Endothelial cell of umbilical vein (primary cell): ENCODE data around the gene DNAJC6. TPM values are rescaled to one million over a fixed set of nuclear protein-coding genes. Genes with fewer than 3 reads are reported as not detected.

Experiments used
- BruUV-seq: library from RNA; stranded (reverse); fragments of 400-500 nt; replicated peaks from 2 replicates; lab custom pipeline; 2021; lab: Mats Ljungman, UMichigan
- CTCF ChIA-PET: fragments of 300-600, 350-600 bp; sonication (Branson Sonifier 250); formaldehyde crosslinking; loops from one replicate; lab custom pipeline; 2021; ENCODE audit warnings: antibody characterized with exemption, inconsistent platforms; lab: Charles Lee
- POLR2A ChIA-PET: fragments of 300-600, 350-600 bp; sonication (Branson Sonifier 250); formaldehyde crosslinking; loops from one replicate; lab custom pipeline; 2021; ENCODE audit warnings: antibody characterized with exemption, inconsistent platforms; lab: Charles Lee
- DNase-seq: peaks from one replicate; pipeline ENCODE4 v3.0.0-alpha.2; 2011; ENCODE audit warnings: low read depth, low spot score
- FAIRE-seq: peaks from 2 replicates; lab custom pipeline; 2011; peaks lifted over from hg19 to GRCh38; lab: Jason Lieb, UNC
- H2AFZ ChIP-seq: 2 replicates; pipeline ENCODE4 v1.6.0; 2012; ENCODE audit warnings: low read depth, low read length, control low read depth, inconsistent platforms
- H3K27ac ChIP-seq: 2 replicates; pipeline ENCODE4 v1.5.1; 2011; ENCODE audit warnings: low read depth, mild to moderate bottlenecking, control low read depth, low read length, moderate library complexity; ENCODE audit not compliant: insufficient read depth
- H3K27me3 ChIP-seq, 2 experiments: 2 replicates each; pipeline versions ENCODE4 v1.6.0 to v1.6.1; 2011; ENCODE audit warnings: low read length in 2 of 2, mixed read lengths in 1 of 2; ENCODE audit not compliant: control insufficient read depth in 2 of 2, insufficient read depth in 2 of 2
- H3K36me3 ChIP-seq, 2 experiments: 2 replicates in 1 of 2; 3 replicates in 1 of 2; pipeline ENCODE4 v1.5.1; 2011; ENCODE audit warnings: low read length in 2 of 2, mild to moderate bottlenecking in 1 of 2, moderate library complexity in 1 of 2; ENCODE audit not compliant: control insufficient read depth in 2 of 2, insufficient read depth in 2 of 2; ENCODE audit errors: extremely low read depth in 1 of 2
- H3K4me1 ChIP-seq: 3 replicates; pipeline ENCODE4 v1.5.1; 2011; ENCODE audit warnings: mild to moderate bottlenecking, low read length; ENCODE audit not compliant: control insufficient read depth, insufficient read depth; ENCODE audit errors: extremely low read depth
- H3K4me2 ChIP-seq: 2 replicates; pipeline ENCODE4 v1.6.1; 2011; ENCODE audit warnings: low read length, control low read depth, mixed read lengths; ENCODE audit not compliant: insufficient read depth
- H3K4me3 ChIP-seq, 3 experiments: fragments of 200-600 bp in 1 of 3; sonication (generic), shearing (Covaris generic) in 1 of 3; replicated peaks in 1 of 3; 2 replicates each; pipeline ENCODE4 v1.5.1; 2011 to 2016; ENCODE audit warnings: control low read depth in 3 of 3, low read length in 3 of 3, mild to moderate bottlenecking in 2 of 3, inconsistent platforms in 1 of 3, low read depth in 1 of 3, moderate library complexity in 1 of 3; ENCODE audit not compliant: insufficient read depth in 1 of 3
- H3K79me2 ChIP-seq: 2 replicates; pipeline ENCODE4 v1.6.0; 2012; ENCODE audit warnings: low read length, inconsistent platforms; ENCODE audit not compliant: control insufficient read depth, insufficient read depth
- H3K9ac ChIP-seq: replicated peaks from 2 replicates; pipeline ENCODE3; 2011; ENCODE audit warnings: low read length, control low read depth; ENCODE audit not compliant: insufficient read depth; ENCODE audit errors: extremely low read depth
- H3K9me1 ChIP-seq: replicated peaks from 3 replicates; pipeline ENCODE4 v1.6.0; 2011; ENCODE audit warnings: mild to moderate bottlenecking, low read length; ENCODE audit not compliant: control insufficient read depth, insufficient read depth; ENCODE audit errors: extremely low read depth
- H3K9me3 ChIP-seq: replicated peaks from 2 replicates; pipeline ENCODE4 v1.5.1; 2012; ENCODE audit warnings: low read length, inconsistent platforms; ENCODE audit not compliant: control insufficient read depth, insufficient read depth
- H4K20me1 ChIP-seq: replicated peaks from 2 replicates; pipeline ENCODE3; 2011; ENCODE audit warnings: mild to moderate bottlenecking, low read length; ENCODE audit not compliant: control insufficient read depth, insufficient read depth; ENCODE audit errors: extremely low read depth
- EZH2 ChIP-seq: IDR thresholded peaks from 2 replicates; pipeline ENCODE4 v1.6.1; 2012; ENCODE audit warnings: borderline replicate concordance, low read depth, mild to moderate bottlenecking, moderate library complexity, low read length, inconsistent platforms; ENCODE audit not compliant: severe bottlenecking
- FOS ChIP-seq: IDR thresholded peaks from 2 replicates; pipeline ENCODE4 v1.6.1; 2011; ENCODE audit warnings: mild to moderate bottlenecking, low read length, moderate library complexity, borderline replicate concordance; ENCODE audit not compliant: insufficient read depth
- GATA2 ChIP-seq: IDR thresholded peaks from 2 replicates; pipeline ENCODE4 v1.7.0; 2011; ENCODE audit warnings: low read depth, mild to moderate bottlenecking, moderate library complexity, mixed read lengths, low read length; ENCODE audit not compliant: insufficient read length, insufficient read depth
- JUN ChIP-seq: IDR thresholded peaks from 2 replicates; pipeline ENCODE4 v1.6.1; 2011; ENCODE audit warnings: borderline replicate concordance, low read depth; ENCODE audit not compliant: insufficient read length, insufficient read depth
- MYC ChIP-seq: IDR thresholded peaks from one replicate; pipeline ENCODE4 v1.6.1; 2011; ENCODE audit warnings: mild to moderate bottlenecking, low read depth, low read length
- POLR2A ChIP-seq: IDR thresholded peaks from 2 replicates; pipeline ENCODE4 v1.6.1; 2012; ENCODE audit warnings: low read depth, mild to moderate bottlenecking, control low read depth, low read length
- POLR2AphosphoS5 ChIP-seq: IDR thresholded peaks from 2 replicates; pipeline ENCODE4 v1.6.1; 2012; ENCODE audit warnings: low read depth, mild to moderate bottlenecking, control low read depth, low read length, moderate library complexity; ENCODE audit not compliant: insufficient read depth
- dilution Hi-C: fragments of 300-500 bp; cut with MboI; formaldehyde crosslinking; loops from one replicate; pipeline ENCODE4 v1.15.0; 2019; ENCODE audit warnings: low sequenced_read_pairs; ENCODE audit not compliant: extremely low pct_ligation_motif_present
- intact Hi-C: fragments of 100-400 bp; cut with micrococcal nuclease; formaldehyde crosslinking; loops from one replicate; pipeline ENCODE4 v1.10.0; 2022
- polyA plus RNA-seq, 4 experiments: library from polyadenylated mRNA; depleted of rRNA in 3 of 4; stranded (reverse) in 3 of 4; unstranded in 1 of 4; fragments of >200 nt; gene quantifications; 2 replicates each; pipeline versions ENCODE4 v1.2.1 to v1.2.3, GENCODE V29; 2011 to 2012; ENCODE audit warnings: missing spikeins in 1 of 4
- total RNA-seq: library from RNA; stranded (reverse); gene quantifications from 2 replicates; pipeline ENCODE4 v1.2.3, GENCODE V29; 2021
- TF ChIP-seq, protein P1 (sequence below): IDR thresholded peaks from 2 replicates; pipeline ENCODE4 v1.6.1; 2011; ENCODE audit not compliant: insufficient read depth, insufficient read length
- TF ChIP-seq, protein P2 (sequence below), 2 donors: IDR thresholded peaks; 1 replicate in 1 of 2; 2 replicates in 1 of 2; pipeline ENCODE4 v1.5.1; 2011; ENCODE audit warnings: low read length in 2 of 2, mild to moderate bottlenecking in 2 of 2, moderate library complexity in 2 of 2, control low read depth in 1 of 2, inconsistent platforms in 1 of 2, low read depth in 1 of 2; ENCODE audit not compliant: insufficient read depth in 1 of 2; ENCODE audit errors: extremely low read depth in 1 of 2

DNAJC6 gene
- total and polyA plus RNA-seq, 2 donors (not counting 3 experiments of a cell fraction or from before 2014, with no cell fraction given): 2.3 to 4.9 TPM

DNA sequence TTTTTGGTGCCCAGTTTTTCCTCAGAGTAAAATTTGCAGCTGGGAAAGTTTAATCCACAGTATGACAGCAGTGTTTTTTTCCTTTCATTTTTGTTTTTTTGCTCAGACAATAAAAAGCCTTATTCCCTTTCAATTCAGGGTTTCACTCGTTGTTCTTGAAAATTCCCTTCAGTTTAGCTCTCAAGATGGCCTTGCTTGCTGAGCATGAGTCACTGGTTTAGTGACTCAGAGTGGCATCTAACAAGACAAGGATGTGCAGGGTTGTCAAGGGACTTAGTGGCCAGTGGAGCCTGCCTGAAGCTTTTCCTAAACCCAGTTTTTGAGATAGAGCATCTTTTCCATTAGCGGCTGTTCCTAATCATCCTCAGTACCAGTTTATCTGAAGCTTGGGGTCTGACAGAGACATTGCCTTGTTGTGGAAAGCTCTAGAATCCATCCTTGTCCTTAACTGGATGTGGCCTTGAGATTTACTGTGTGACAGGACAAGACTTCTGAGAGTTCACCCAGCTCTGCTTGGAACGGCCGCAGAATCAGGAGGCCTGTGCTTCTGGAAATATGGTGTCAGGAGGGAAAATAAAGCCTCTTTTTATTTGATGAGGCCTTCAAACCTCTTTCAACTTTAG is 48.4 kb upstream of the DNAJC6 start:
- Histone ChIP-seq H3K79me2 (no peaks in the 10 kb centered on the region), H3K9me3 (no peaks in the 10 kb centered on the region), H3K27me3 (no peaks in the 10 kb centered on the region), H3K36me3 (no peaks in the 10 kb centered on the region), H3K27ac (no peak overlapping the region), H2AFZ (no peak overlapping the region), H3K9ac (no peak overlapping the region), H3K4me2 (no peak overlapping the region), H3K9me1 (no peaks in the 10 kb centered on the region), H3K4me3 (no peak overlapping the region), H3K4me1 (peaks cover 16% of the 10 kb centered on the region), H4K20me1 (no peaks in the 10 kb centered on the region)
- CTCF ChIA-PET: interaction anchor here (0.8 to 1.4 kb wide), 3 partner anchors 25 to 158 kb away, joined by 3 to 5 read pairs (median 3); no protein-coding TSS in a partner anchor
- TF ChIP-seq FOS (peak; percentile 64), EZH2 (no peak), JUN (peak; percentile 50)
- intact Hi-C loops: no loop called here
- DNase-seq (no peak), FAIRE-seq (peak; percentile 68)
- POLR2A ChIA-PET: interaction anchor here (0.9 kb wide), 1 partner anchor 159 kb away, joined by 4 read pairs; the partner anchor contains the start of genes LEPR and LEPROT
- dilution Hi-C loops: no loop called here
- BruUV-seq: no TSS peak

DNA sequence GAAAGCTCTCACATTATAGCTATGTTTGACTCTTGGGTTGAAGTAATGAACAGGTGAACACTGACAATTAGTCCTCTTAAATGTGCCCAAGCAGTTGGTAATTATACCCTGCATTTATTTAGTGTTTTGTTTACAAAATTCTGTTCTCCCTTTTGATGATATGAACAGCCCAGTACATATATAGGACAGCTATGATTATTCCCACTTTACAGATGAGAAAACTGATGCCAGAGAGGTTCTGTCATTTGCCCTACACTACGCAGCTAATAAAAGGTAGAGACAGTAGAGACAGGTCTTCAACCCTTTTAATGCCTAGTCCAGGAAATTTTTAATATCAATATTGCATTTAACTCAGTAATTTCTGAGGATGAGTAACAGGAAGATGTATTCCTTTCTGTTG is 46.1 kb upstream of the DNAJC6 start:
- intact Hi-C loops (no loop called here), dilution Hi-C loops (no loop called here)
- H3K36me3 ChIP-seq: no peaks in the 10 kb centered on the region
- H3K4me3 ChIP-seq: no peak overlapping the region
- no peaks in the 10 kb centered on the region for H3K79me2 ChIP-seq
- no peaks in the 10 kb centered on the region for H3K9me3 ChIP-seq
- ChIA-PET CTCF (interaction anchor here (0.9 to 1.8 kb wide), 4 partner anchors 9 to 424 kb away, joined by 3 to 4 read pairs (median 4); no protein-coding TSS in a partner anchor), POLR2A (no interaction called here)
- no peak overlapping the region for H2AFZ ChIP-seq
- no peaks in the 10 kb centered on the region for H3K9me1 ChIP-seq
- TF ChIP-seq POLR2A: no peak
- no peak for TF ChIP-seq FOS
- no peak for TF ChIP-seq GATA2
- TF ChIP-seq JUN: no peak
- TF ChIP-seq, protein P1, sequence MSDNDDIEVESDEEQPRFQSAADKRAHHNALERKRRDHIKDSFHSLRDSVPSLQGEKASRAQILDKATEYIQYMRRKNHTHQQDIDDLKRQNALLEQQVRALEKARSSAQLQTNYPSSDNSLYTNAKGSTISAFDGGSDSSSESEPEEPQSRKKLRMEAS: no peak
- no peak for TF ChIP-seq EZH2
- no peak for TF ChIP-seq MYC
- TF ChIP-seq, protein P2, sequence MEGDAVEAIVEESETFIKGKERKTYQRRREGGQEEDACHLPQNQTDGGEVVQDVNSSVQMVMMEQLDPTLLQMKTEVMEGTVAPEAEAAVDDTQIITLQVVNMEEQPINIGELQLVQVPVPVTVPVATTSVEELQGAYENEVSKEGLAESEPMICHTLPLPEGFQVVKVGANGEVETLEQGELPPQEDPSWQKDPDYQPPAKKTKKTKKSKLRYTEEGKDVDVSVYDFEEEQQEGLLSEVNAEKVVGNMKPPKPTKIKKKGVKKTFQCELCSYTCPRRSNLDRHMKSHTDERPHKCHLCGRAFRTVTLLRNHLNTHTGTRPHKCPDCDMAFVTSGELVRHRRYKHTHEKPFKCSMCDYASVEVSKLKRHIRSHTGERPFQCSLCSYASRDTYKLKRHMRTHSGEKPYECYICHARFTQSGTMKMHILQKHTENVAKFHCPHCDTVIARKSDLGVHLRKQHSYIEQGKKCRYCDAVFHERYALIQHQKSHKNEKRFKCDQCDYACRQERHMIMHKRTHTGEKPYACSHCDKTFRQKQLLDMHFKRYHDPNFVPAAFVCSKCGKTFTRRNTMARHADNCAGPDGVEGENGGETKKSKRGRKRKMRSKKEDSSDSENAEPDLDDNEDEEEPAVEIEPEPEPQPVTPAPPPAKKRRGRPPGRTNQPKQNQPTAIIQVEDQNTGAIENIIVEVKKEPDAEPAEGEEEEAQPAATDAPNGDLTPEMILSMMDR (IDR thresholded peaks at IDR 0.05; ENCODE audit: extremely low read depth in 1 of 2, insufficient read depth in 1 of 2, low read depth in 1 of 2, low read length in 2 of 2): no peak
- no peak for TF ChIP-seq POLR2AphosphoS5
- no peak overlapping the region for H3K27ac ChIP-seq
- no peak overlapping the region for H3K4me2 ChIP-seq
- peaks cover 17% of the 10 kb centered on the region for H3K4me1 ChIP-seq
- H4K20me1 ChIP-seq: no peaks in the 10 kb centered on the region
- BruUV-seq: no TSS peak
- FAIRE-seq: no peak
- no peaks in the 10 kb centered on the region for H3K27me3 ChIP-seq
- no peak overlapping the region for H3K9ac ChIP-seq
- DNase-seq: no peak
